HPDE6-E6E7 (cell line): Measurements from ENCODE around the gene ASPG.

Experiments used
- DNase-seq: peaks from one replicate; pipeline ENCODE4 v3.0.0; 2011; ENCODE audit warnings: missing footprints; ENCODE audit errors: extremely low spot score

The ASPG gene

GRCh38 chr14:104075530-104076151, 9.9 kb upstream of the ASPG start:
- DNase-seq, result no peak

- DNase-seq, result no peak
Measured at GRCh38 chr14:104076743-104077142, 8.8 kb upstream of the ASPG start.

GRCh38 chr14:104078031-104078455, 7.5 kb upstream of the ASPG start:
- peak; percentile 92 for DNase-seq

- no peak for DNase-seq
Measured at GRCh38 chr14:104080376-104081260, 4.9 kb upstream of the ASPG start.

- DNase-seq, result no peak
Measured at GRCh38 chr14:104081261-104081835, 4.2 kb upstream of the ASPG start.

GRCh38 chr14:104081951-104082464, 3.5 kb upstream of the ASPG start:
- no peak for DNase-seq

GRCh38 chr14:104082807-104083206, 2.7 kb upstream of the ASPG start:
- DNase-seq, result no peak

GRCh38 chr14:104084251-104085002, 1.1 kb upstream of the ASPG start:
- DNase-seq, result no peak

- no peak for DNase-seq
Measured at GRCh38 chr14:104085889-104086201, 345 bp downstream of the ASPG start.

- no peak for DNase-seq
Measured at GRCh38 chr14:104086210-104086660, 735 bp downstream of the ASPG start.

- no peak for DNase-seq
Measured at GRCh38 chr14:104086661-104087461, 1.4 kb downstream of the ASPG start.

GRCh38 chr14:104087505-104087904, 2.0 kb downstream of the ASPG start:
- no peak for DNase-seq

GRCh38 chr14:104087981-104088850, 2.7 kb downstream of the ASPG start:
- DNase-seq, result no peak

- no peak for DNase-seq
Measured at GRCh38 chr14:104090071-104090748, 4.7 kb downstream of the ASPG start.

GRCh38 chr14:104091061-104091926, 5.8 kb downstream of the ASPG start:
- no peak for DNase-seq

GRCh38 chr14:104091927-104092771, 6.6 kb downstream of the ASPG start:
- DNase-seq, result no peak

GRCh38 chr14:104092931-104093365, 7.4 kb downstream of the ASPG start:
- no peak for DNase-seq
